HUES6 (cell line): Measurements from ENCODE around the gene SCN8A.

Experiments
- H3K27ac ChIP-seq: 2 replicates; pipeline ENCODE4 v1.7.0; 2013; ENCODE audit warnings: low read depth, mild to moderate bottlenecking, low read length, inconsistent platforms
- H3K27me3 ChIP-seq: 2 replicates; pipeline ENCODE4 v1.6.1; 2013; ENCODE audit warnings: low read length; ENCODE audit not compliant: control insufficient read depth, insufficient read depth
- H3K36me3 ChIP-seq: 2 replicates; pipeline ENCODE4 v1.6.1; 2013; ENCODE audit warnings: low read length; ENCODE audit not compliant: control insufficient read depth, insufficient read depth
- H3K4me1 ChIP-seq: 2 replicates; pipeline ENCODE4 v1.6.1; 2013; ENCODE audit warnings: low read length; ENCODE audit not compliant: control insufficient read depth, insufficient read depth
- H3K4me3 ChIP-seq: 2 replicates; pipeline ENCODE4 v1.5.1; 2013; ENCODE audit warnings: low read depth, low read length
- H3K9ac ChIP-seq: one replicate; pipeline ENCODE4 v1.6.1; 2013; ENCODE audit warnings: mild to moderate bottlenecking, low read length
- H3K9me3 ChIP-seq: 2 replicates; pipeline ENCODE4 v1.6.1; 2013; ENCODE audit warnings: low read depth, low read length; ENCODE audit not compliant: control insufficient read depth, insufficient read depth

SCN8A gene

GRCh38 chr12:51814311-51815088 is 223.5 kb downstream of the SCN8A start:
- H3K9ac ChIP-seq = peak overlapping the region; percentile 83
- H3K4me3 ChIP-seq = peak overlapping the region; percentile 74
- H3K9me3 ChIP-seq = no peaks in the 10 kb centered on the region
- H3K27me3 ChIP-seq = peaks cover 30% of the 10 kb centered on the region
- peak overlapping the region; percentile 44; the same call in 1 of the 2 replicates for H3K27ac ChIP-seq
- H3K36me3 ChIP-seq = no peaks in the 10 kb centered on the region
- H3K4me1 ChIP-seq = peaks cover 13% of the 10 kb centered on the region

- Histone ChIP-seq H3K4me3 (no peak overlapping the region), H3K27ac (no peak overlapping the region), H3K4me1 (peaks cover 21% of the 10 kb centered on the region), H3K36me3 (no peaks in the 10 kb centered on the region), H3K9ac (no peak overlapping the region), H3K9me3 (no peaks in the 10 kb centered on the region), H3K27me3 (peaks cover 39% of the 10 kb centered on the region)
Observed at GRCh38 chr12:51815571-51815970, 224.5 kb downstream of the SCN8A start.

GRCh38 chr12:51817027-51817953 is 226.3 kb downstream of the SCN8A start:
- H3K4me1 ChIP-seq = peaks cover 15% of the 10 kb centered on the region
- H3K27me3 ChIP-seq = peaks cover 39% of the 10 kb centered on the region
- no peaks in the 10 kb centered on the region for H3K9me3 ChIP-seq
- H3K36me3 ChIP-seq = no peaks in the 10 kb centered on the region; the same call in 1 of the 2 replicates
- H3K9ac ChIP-seq = no peak overlapping the region
- H3K4me3 ChIP-seq = no peak overlapping the region
- no peak overlapping the region for H3K27ac ChIP-seq

GRCh38 chr12:51818086-51818485 is 227.1 kb downstream of the SCN8A start:
- no peak overlapping the region for H3K9ac ChIP-seq
- peaks cover 4% of the 10 kb centered on the region; the same call in 1 of the 2 replicates for H3K36me3 ChIP-seq
- H3K27me3 ChIP-seq = peaks cover 36% of the 10 kb centered on the region
- H3K4me3 ChIP-seq = no peak overlapping the region
- peaks cover 15% of the 10 kb centered on the region for H3K4me1 ChIP-seq
- H3K27ac ChIP-seq = no peak overlapping the region
- H3K9me3 ChIP-seq = no peaks in the 10 kb centered on the region

- H3K9me3 ChIP-seq = no peaks in the 10 kb centered on the region
- H3K4me3 ChIP-seq = no peak overlapping the region
- H3K27me3 ChIP-seq = peaks cover 29% of the 10 kb centered on the region
- H3K36me3 ChIP-seq = peaks cover 4% of the 10 kb centered on the region; the same call in 1 of the 2 replicates
- H3K9ac ChIP-seq = no peak overlapping the region
- no peak overlapping the region for H3K27ac ChIP-seq
- H3K4me1 ChIP-seq = peaks cover 14% of the 10 kb centered on the region
Observed at GRCh38 chr12:51818566-51819300, 227.7 kb downstream of the SCN8A start.

GRCh38 chr12:51819736-51820525 is 228.9 kb downstream of the SCN8A start:
- H3K9ac ChIP-seq = no peak overlapping the region
- peaks cover 11% of the 10 kb centered on the region for H3K4me1 ChIP-seq
- H3K36me3 ChIP-seq = peaks cover 4% of the 10 kb centered on the region; the same call in 1 of the 2 replicates
- no peak overlapping the region for H3K27ac ChIP-seq
- H3K27me3 ChIP-seq = peaks cover 21% of the 10 kb centered on the region
- H3K4me3 ChIP-seq = peak overlapping the region; percentile 82
- H3K9me3 ChIP-seq = no peaks in the 10 kb centered on the region

- peak overlapping the region; percentile 82 for H3K4me3 ChIP-seq
- H3K27me3 ChIP-seq = peaks cover 15% of the 10 kb centered on the region
- peaks cover 4% of the 10 kb centered on the region; the same call in 1 of the 2 replicates for H3K36me3 ChIP-seq
- peak overlapping the region; percentile 62 for H3K9ac ChIP-seq
- peak overlapping the region; percentile 83 for H3K27ac ChIP-seq
- no peaks in the 10 kb centered on the region for H3K9me3 ChIP-seq
- peaks cover 8% of the 10 kb centered on the region for H3K4me1 ChIP-seq
Observed at GRCh38 chr12:51820526-51821439, 229.8 kb downstream of the SCN8A start.

GRCh38 chr12:51821440-51822260 is 230.6 kb downstream of the SCN8A start:
- Histone ChIP-seq H3K27me3 (peaks cover 15% of the 10 kb centered on the region), H3K4me3 (peak overlapping the region; percentile 82), H3K4me1 (peaks cover 9% of the 10 kb centered on the region), H3K9ac (peak overlapping the region; percentile 62), H3K27ac (peak overlapping the region; percentile 83), H3K36me3 (peaks cover 4% of the 10 kb centered on the region; the same call in 1 of the 2 replicates), H3K9me3 (no peaks in the 10 kb centered on the region)

GRCh38 chr12:51822261-51822616 is 231.2 kb downstream of the SCN8A start:
- Histone ChIP-seq H3K4me1 (peaks cover 14% of the 10 kb centered on the region), H3K9me3 (no peaks in the 10 kb centered on the region), H3K27ac (no peak overlapping the region), H3K36me3 (peaks cover 4% of the 10 kb centered on the region; the same call in 1 of the 2 replicates), H3K9ac (no peak overlapping the region), H3K27me3 (peaks cover 15% of the 10 kb centered on the region), H3K4me3 (peak overlapping the region; percentile 82)
